K562 (cell line): ENCODE results near the gene TMEM144. TPM values are rescaled to one million over a fixed set of nuclear protein-coding genes. Genes with fewer than 3 reads are reported as not detected.

Experiments
- ADNP ChIP-seq: fragments of 200-800 bp; sonication (Bioruptor generic); IDR thresholded peaks from 2 replicates; pipeline ENCODE4 v1.6.1; 2016; ENCODE audit warnings: missing genetic modification characterization, missing compliant biosample characterization
- BRD4 ChIP-seq: fragments of 200-600 bp; sonication (generic); IDR thresholded peaks from 2 replicates; pipeline ENCODE4 v1.6.1; 2017; ENCODE audit warnings: inconsistent platforms
- GTF2E2 ChIP-seq: fragments of 200-800 bp; sonication (Bioruptor generic); IDR thresholded peaks from 2 replicates; pipeline ENCODE4 v1.6.1; 2016; ENCODE audit warnings: missing genetic modification characterization, missing compliant biosample characterization
- HIVEP1 ChIP-seq: fragments of 250-450 bp; sonication (Bioruptor Pico); IDR thresholded peaks from 2 replicates; pipeline ENCODE4 v1.4.0; 2020; ENCODE audit warnings: mild to moderate bottlenecking
- HLTF ChIP-seq: fragments of 450-650 bp; IDR thresholded peaks from 2 replicates; pipeline ENCODE4 v1.6.1; 2016
- KLF13 ChIP-seq: fragments of 450-650 bp; IDR thresholded peaks from 2 replicates; pipeline ENCODE4 v1.6.1; 2016; ENCODE audit warnings: missing genetic modification characterization, low read depth, mild to moderate bottlenecking, missing compliant biosample characterization, moderate library complexity, borderline replicate concordance
- LEF1 ChIP-seq: fragments of 450-650 bp; IDR thresholded peaks from 2 replicates; pipeline ENCODE4 v1.6.1; 2016; ENCODE audit warnings: mild to moderate bottlenecking
- MIER1 ChIP-seq: fragments of 450-650 bp; IDR thresholded peaks from 2 replicates; pipeline ENCODE4 v1.6.1; 2016; ENCODE audit warnings: antibody characterized with exemption, mild to moderate bottlenecking, low read depth
- NCOA6 ChIP-seq: fragments of 450-650 bp; IDR thresholded peaks from 2 replicates; pipeline ENCODE4 v1.6.1; 2017; ENCODE audit warnings: mild to moderate bottlenecking
- NR3C1 ChIP-seq: sonication (generic); formaldehyde crosslinking; IDR thresholded peaks from 2 replicates; pipeline ENCODE4 v1.8.1; 2022; ENCODE audit warnings: missing genetic modification reagents
- PTBP1 ChIP-seq: fragments of 200-400 bp; formaldehyde crosslinking; IDR thresholded peaks from 2 replicates; pipeline ENCODE4 v1.6.1; 2017; ENCODE audit warnings: low read depth, low read length
- TCFL5 ChIP-seq: fragments of 250-450 bp; sonication (Bioruptor Pico); conservative IDR thresholded peaks from 2 replicates; pipeline ENCODE4 v1.6.1; 2021; ENCODE audit warnings: mild to moderate bottlenecking, moderate library complexity, matching md5 sums
- TSC22D4 ChIP-seq: fragments of 450-650 bp; IDR thresholded peaks from 2 replicates; pipeline ENCODE4 v1.6.1; 2016; ENCODE audit warnings: missing genetic modification characterization, missing biosample characterization, control low read depth
- XRCC5 ChIP-seq: fragments of 200-400 bp; formaldehyde crosslinking; IDR thresholded peaks from 2 replicates; pipeline ENCODE4 v1.6.1; 2017; ENCODE audit warnings: low read depth, mild to moderate bottlenecking, low read length
- ZBED1 ChIP-seq: IDR thresholded peaks from 2 replicates; pipeline ENCODE4 v1.6.1; 2014
- ZNF316 ChIP-seq: fragments of 450-650 bp; IDR thresholded peaks from 2 replicates; pipeline ENCODE4 v1.6.1; 2016
- ZNF384 ChIP-seq: IDR thresholded peaks from 2 replicates; pipeline ENCODE4 v1.6.1; 2012; ENCODE audit warnings: low read depth, low read length, improper control_type of control experiment
- ZNF408 ChIP-seq: fragments of 250-450 bp; sonication (Bioruptor Pico); IDR thresholded peaks from 2 replicates; pipeline ENCODE4 v1.4.0; 2020; ENCODE audit warnings: low read depth, mild to moderate bottlenecking, moderate library complexity
- ZNF668 ChIP-seq: fragments of 250-450 bp; sonication (Bioruptor Pico); IDR thresholded peaks from 2 replicates; pipeline ENCODE4 v1.8.0; 2022; ENCODE audit warnings: mild to moderate bottlenecking, inconsistent platforms
- ZZZ3 ChIP-seq: fragments of 450-650 bp; IDR thresholded peaks from 2 replicates; pipeline ENCODE4 v1.6.1; 2016; ENCODE audit warnings: antibody characterized with exemption, mild to moderate bottlenecking, moderate library complexity
- polyA plus RNA-seq, 8 experiments: library from polyadenylated mRNA; depleted of rRNA in 4 of 8; stranded (reverse) in 5 of 8; unstranded in 3 of 8; fragments of >200 nt; fragmentation: Nextera tagmentation in 2 of 8; fragmentation: Illumina TruSeq in 1 of 8; extraction: Ambion mirVana in 2 of 8; extraction: Trizol in 1 of 8; gene quantifications; 2 replicates each; pipeline versions ENCODE4 v1.2.1 to v1.2.3, GENCODE V29; 2011 to 2014; ENCODE audit warnings: inconsistent platforms in 1 of 8, missing spikeins in 1 of 8
- total RNA-seq, 7 experiments: library from RNA; depleted of rRNA in 6 of 7; stranded (reverse); fragments of >200 nt in 6 of 7; fragmentation: Illumina TruSeq in 2 of 7; extraction: Trizol in 2 of 7; gene quantifications; 2 replicates each; pipeline versions ENCODE4 v1.2.1 to v1.2.3, GENCODE V29; 2011 to 2021; ENCODE audit warnings: low replicate concordance in 1 of 7
- TF ChIP-seq, protein P1 (sequence below): fragments of 450-650 bp; conservative IDR thresholded peaks from 2 replicates; pipeline ENCODE4 v1.6.1; 2016; ENCODE audit warnings: missing genetic modification characterization, low read depth, mild to moderate bottlenecking, missing compliant biosample characterization, moderate library complexity
- TF ChIP-seq, protein P2 (sequence below): fragments of 450-650 bp; formaldehyde crosslinking; IDR thresholded peaks from 2 replicates; pipeline ENCODE4 v1.4.0; 2022; ENCODE audit warnings: mild to moderate bottlenecking, moderate library complexity
- TF ChIP-seq, protein P3 (sequence below), 2 experiments: fragments of 150-350 bp in 1 of 2; IDR thresholded peaks; 2 replicates each; pipeline ENCODE4 v1.6.1; 2012 to 2016; ENCODE audit warnings: low read depth in 2 of 2, low read length in 2 of 2, mild to moderate bottlenecking in 1 of 2, moderate library complexity in 1 of 2
- TF ChIP-seq, protein P4 (sequence below): sonication (generic); formaldehyde crosslinking; IDR thresholded peaks from 2 replicates; pipeline ENCODE4 v1.8.0; 2022; ENCODE audit warnings: missing genetic modification reagents, mild to moderate bottlenecking, moderate library complexity, borderline replicate concordance
- TF ChIP-seq, protein P5 (sequence below): fragments of 450-650 bp; conservative IDR thresholded peaks from 2 replicates; pipeline ENCODE4 v1.6.1; 2016; ENCODE audit warnings: missing genetic modification characterization, low read depth, mild to moderate bottlenecking, control low read depth, missing compliant biosample characterization

TMEM144 gene
- total and polyA plus RNA-seq, 9 of the 15 experiments (the other 6 are each of a cell fraction or from before 2014, with no cell fraction given), result 4.0 to 12.0 (median 6.1) TPM

DNA sequence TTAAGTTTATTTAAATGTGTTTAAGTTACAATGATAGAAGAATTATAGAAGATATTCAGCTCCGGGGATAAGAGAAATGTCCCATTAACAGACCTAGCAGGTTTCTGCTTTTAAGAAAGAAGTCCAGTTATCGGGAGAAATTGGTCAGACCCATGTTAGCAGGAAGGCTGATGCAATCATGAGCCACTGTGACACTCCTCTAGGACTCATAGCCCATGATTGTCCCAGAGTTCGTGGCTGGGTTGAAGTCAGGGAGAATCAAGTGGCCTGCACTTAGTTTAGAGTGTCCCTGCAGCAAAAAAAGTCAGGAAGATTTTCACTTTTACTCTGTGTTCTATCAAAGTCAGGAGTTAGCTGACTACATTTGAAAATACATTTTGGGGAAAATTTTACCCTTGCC, 72.0 kb downstream of the TMEM144 start (continued):
- TF ChIP-seq, protein P1, sequence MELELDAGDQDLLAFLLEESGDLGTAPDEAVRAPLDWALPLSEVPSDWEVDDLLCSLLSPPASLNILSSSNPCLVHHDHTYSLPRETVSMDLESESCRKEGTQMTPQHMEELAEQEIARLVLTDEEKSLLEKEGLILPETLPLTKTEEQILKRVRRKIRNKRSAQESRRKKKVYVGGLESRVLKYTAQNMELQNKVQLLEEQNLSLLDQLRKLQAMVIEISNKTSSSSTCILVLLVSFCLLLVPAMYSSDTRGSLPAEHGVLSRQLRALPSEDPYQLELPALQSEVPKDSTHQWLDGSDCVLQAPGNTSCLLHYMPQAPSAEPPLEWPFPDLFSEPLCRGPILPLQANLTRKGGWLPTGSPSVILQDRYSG (tag), result no peak
- TF ChIP-seq ZNF408 (CRISPR knock-in tag) (no peak), LEF1 (no peak), TCFL5 (CRISPR knock-in tag) (no peak), PTBP1 (no peak), HLTF (no peak), MIER1 (no peak), ZNF384 (no peak), ZNF668 (CRISPR knock-in tag) (no peak), TSC22D4 (tag) (no peak), ZNF316 (no peak), XRCC5 (no peak), GTF2E2 (tag) (no peak), NR3C1 (no peak), ZZZ3 (no peak), HIVEP1 (no peak), KLF13 (no peak), BRD4 (peak; percentile 69; the same call in 1 of the 2 replicates), NCOA6 (no peak), ZBED1 (no peak), ADNP (tag) (no peak)
- TF ChIP-seq, protein P2, sequence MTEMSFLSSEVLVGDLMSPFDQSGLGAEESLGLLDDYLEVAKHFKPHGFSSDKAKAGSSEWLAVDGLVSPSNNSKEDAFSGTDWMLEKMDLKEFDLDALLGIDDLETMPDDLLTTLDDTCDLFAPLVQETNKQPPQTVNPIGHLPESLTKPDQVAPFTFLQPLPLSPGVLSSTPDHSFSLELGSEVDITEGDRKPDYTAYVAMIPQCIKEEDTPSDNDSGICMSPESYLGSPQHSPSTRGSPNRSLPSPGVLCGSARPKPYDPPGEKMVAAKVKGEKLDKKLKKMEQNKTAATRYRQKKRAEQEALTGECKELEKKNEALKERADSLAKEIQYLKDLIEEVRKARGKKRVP (CRISPR knock-in tag), result peak; percentile 97
- TF ChIP-seq, protein P3, sequence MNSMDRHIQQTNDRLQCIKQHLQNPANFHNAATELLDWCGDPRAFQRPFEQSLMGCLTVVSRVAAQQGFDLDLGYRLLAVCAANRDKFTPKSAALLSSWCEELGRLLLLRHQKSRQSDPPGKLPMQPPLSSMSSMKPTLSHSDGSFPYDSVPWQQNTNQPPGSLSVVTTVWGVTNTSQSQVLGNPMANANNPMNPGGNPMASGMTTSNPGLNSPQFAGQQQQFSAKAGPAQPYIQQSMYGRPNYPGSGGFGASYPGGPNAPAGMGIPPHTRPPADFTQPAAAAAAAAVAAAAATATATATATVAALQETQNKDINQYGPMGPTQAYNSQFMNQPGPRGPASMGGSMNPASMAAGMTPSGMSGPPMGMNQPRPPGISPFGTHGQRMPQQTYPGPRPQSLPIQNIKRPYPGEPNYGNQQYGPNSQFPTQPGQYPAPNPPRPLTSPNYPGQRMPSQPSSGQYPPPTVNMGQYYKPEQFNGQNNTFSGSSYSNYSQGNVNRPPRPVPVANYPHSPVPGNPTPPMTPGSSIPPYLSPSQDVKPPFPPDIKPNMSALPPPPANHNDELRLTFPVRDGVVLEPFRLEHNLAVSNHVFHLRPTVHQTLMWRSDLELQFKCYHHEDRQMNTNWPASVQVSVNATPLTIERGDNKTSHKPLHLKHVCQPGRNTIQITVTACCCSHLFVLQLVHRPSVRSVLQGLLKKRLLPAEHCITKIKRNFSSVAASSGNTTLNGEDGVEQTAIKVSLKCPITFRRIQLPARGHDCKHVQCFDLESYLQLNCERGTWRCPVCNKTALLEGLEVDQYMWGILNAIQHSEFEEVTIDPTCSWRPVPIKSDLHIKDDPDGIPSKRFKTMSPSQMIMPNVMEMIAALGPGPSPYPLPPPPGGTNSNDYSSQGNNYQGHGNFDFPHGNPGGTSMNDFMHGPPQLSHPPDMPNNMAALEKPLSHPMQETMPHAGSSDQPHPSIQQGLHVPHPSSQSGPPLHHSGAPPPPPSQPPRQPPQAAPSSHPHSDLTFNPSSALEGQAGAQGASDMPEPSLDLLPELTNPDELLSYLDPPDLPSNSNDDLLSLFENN (IDR thresholded peaks at IDR 0.05; ENCODE audit: low read depth in 2 of 2, low read length in 2 of 2), result no peak
- TF ChIP-seq, protein P4, sequence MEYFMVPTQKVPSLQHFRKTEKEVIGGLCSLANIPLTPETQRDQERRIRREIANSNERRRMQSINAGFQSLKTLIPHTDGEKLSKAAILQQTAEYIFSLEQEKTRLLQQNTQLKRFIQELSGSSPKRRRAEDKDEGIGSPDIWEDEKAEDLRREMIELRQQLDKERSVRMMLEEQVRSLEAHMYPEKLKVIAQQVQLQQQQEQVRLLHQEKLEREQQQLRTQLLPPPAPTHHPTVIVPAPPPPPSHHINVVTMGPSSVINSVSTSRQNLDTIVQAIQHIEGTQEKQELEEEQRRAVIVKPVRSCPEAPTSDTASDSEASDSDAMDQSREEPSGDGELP (CRISPR knock-in tag), result no peak
- TF ChIP-seq, protein P5, sequence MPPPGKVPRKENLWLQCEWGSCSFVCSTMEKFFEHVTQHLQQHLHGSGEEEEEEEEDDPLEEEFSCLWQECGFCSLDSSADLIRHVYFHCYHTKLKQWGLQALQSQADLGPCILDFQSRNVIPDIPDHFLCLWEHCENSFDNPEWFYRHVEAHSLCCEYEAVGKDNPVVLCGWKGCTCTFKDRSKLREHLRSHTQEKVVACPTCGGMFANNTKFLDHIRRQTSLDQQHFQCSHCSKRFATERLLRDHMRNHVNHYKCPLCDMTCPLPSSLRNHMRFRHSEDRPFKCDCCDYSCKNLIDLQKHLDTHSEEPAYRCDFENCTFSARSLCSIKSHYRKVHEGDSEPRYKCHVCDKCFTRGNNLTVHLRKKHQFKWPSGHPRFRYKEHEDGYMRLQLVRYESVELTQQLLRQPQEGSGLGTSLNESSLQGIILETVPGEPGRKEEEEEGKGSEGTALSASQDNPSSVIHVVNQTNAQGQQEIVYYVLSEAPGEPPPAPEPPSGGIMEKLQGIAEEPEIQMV (tag), result no peak
